HG03442 (cell line): Measurements from ENCODE around the gene ISM2.
"Not testable (repeated sequence)": the region's sequence is repeated elsewhere in the genome, so short reads cannot be mapped to it uniquely, and the experiment has no call there.

Experiments used
- ATAC-seq: cut with Tn5 transposase; IDR thresholded peaks from one replicate; pipeline ENCODE4 v1.9.1; 2021; ENCODE audit warnings: mild to moderate bottlenecking, moderate library complexity; ENCODE audit not compliant: unreplicated experiment

Gene ISM2

GRCh38 chr14:77498120-77498979, at the start of gene ISM2:
TSS of gene ISM2 (minus strand) at chr14:77498816. CDS start at chr14:77498793, 23 bp downstream.
- peak; percentile 60 for ATAC-seq

DNA sequence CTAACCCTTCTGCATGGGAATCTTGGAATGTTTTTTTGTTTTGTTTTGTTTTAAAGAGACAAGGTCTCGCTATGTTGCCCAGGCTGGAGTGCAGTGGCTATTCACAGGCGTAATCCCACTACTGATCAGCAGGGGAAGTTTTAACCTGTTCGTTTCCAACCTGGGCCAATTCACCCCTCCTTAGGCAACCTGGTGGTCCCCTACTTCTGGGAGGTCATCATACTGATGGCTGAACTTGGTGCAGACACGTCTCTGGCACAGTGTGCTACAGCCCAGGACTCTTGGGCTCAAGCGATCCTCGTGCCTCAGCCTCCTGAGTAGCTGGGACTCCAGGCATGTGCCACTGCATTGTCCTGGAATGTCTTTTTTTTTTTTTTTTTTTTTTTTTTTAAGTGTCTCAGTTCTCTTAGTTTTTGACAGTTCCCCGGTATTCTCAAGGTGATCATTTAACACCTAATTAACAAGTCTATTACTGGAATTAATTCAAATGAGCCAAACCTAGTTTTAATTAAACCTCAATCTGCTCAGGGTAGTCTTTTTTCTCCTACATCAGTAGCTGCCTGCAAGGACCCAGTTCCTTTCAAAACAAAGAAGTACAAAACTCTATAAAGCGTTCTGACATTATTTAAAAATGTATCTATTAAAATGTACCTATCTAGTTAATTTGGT, 49.0 kb upstream of the ISM2 start:
- no peak for ATAC-seq

- ATAC-seq = not testable (repeated sequence)
Observed at GRCh38 chr14:77545171-77545570, 46.6 kb upstream of the ISM2 start.

DNA sequence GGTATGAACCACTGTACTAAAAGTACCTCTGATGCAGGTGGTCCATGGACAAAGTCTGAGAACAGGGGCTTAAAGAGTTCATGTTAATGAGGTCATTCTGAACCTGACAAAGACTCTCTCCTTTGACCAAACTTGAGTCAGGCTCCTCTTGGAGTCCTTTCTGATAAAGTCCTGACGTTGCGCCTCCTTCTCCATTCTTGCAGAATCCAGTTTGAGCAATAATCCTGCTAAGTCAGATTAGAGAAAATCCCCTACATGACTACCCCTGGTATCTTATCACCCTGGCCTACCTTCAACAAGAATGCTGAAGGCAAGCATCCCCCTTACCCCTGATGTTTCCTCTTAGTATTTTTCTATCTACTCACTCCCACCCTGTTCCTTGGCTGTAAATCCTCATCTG, 46.0 kb upstream of the ISM2 start:
- ATAC-seq = no peak

DNA sequence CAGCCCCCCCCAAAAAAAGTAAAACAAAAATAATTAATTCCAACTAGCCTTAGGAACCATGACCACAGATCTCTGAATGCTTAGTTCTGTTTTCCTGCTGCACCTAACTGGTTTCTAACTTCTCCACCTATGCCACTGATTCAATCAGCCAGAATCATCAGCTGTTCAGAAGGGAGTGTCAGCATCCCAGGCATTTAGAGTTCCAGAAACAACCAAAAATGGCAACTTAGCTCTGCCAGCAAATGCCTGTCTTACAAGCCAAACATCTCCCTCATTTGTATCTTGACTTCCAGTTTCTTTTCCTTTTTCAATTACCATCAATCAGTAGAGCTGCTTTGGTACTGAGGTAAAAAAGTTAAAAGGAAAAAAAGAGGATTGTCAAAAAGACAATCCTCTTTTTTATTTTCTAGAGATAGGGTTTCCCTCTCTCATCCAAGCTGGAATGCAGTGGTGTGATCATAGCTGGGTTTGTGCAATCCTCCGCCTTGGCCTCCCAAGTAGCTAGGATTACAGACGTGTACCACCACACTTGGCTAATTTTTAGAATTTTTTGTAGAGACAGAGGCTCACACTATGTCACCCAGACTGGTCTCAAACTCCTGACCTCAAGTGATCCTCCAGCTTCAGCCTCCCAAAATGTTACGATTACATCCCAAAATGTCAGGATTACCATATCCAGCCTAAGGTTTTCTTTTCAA, 45.2 kb upstream of the ISM2 start:
- ATAC-seq = no peak

GRCh38 chr14:77543240-77543551, 44.6 kb upstream of the ISM2 start:
- ATAC-seq = no peak

GRCh38 chr14:77542421-77543239, 44.0 kb upstream of the ISM2 start:
- no peak for ATAC-seq

DNA sequence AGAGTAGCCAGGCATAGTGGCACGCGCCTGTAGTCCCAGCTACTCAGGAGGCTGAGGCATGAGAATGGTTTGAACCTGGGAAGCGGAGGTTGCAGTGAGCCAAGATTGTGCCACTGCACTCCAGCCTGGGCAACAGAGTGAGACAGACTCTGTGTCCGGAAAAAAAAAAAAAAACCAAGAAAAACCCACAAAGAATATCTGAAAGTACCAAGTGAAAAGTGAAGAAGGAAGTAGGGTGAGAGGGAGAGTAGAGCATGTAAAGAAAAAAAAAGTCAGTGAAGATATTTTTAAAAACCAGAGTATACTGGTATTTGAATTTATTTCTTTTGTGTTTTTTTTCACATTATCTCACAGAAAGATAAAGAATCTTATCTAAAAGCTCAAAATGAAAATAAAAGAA, 43.3 kb upstream of the ISM2 start:
- ATAC-seq = no peak

GRCh38 chr14:77536951-77537350, 38.3 kb upstream of the ISM2 start:
- not testable (repeated sequence) for ATAC-seq

- ATAC-seq = no peak
Observed at GRCh38 chr14:77531071-77531470, 32.5 kb upstream of the ISM2 start.

- no peak for ATAC-seq
Observed at GRCh38 chr14:77529963-77530362, 31.3 kb upstream of the ISM2 start.

DNA sequence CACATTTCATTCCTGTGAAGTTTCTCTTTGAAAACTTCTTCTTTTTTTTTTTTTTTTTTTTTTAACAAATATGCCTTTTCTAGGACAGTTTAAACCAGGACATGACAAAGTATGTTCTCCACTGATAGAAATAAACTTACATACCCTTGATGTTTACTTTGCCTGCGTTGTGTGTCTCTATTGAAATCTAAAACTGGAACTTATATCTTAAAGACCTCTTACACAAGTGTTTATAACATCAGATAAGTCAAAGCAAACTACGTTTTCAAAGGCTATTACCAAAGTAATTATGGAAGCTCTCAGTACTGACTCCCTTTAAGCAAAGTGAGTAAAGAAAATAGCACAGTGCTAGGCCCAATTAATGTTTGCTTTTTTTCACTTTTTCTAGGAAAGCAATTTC, 30.6 kb upstream of the ISM2 start:
- no peak for ATAC-seq

GRCh38 chr14:77528701-77529100, 30.1 kb upstream of the ISM2 start:
- not testable (repeated sequence) for ATAC-seq

DNA sequence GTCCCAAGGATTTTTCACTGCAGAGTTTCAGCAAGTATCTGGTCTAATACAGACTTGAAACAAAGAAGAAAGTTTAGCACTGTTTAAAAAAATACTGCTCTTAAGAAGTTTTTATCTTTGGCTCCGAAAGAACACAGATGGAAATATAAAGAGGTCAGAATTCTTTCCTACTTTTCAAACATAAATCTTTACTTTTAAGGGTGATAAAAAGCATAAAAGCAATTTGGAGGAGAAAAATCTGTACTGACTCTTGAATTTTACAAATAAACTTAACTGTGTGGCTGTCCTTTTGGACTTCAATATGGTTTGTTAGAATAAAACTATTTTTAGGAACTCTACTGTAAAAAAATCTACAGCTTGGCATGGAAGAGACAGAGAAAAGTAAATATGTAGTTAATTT, 27.6 kb upstream of the ISM2 start:
- ATAC-seq = no peak

DNA sequence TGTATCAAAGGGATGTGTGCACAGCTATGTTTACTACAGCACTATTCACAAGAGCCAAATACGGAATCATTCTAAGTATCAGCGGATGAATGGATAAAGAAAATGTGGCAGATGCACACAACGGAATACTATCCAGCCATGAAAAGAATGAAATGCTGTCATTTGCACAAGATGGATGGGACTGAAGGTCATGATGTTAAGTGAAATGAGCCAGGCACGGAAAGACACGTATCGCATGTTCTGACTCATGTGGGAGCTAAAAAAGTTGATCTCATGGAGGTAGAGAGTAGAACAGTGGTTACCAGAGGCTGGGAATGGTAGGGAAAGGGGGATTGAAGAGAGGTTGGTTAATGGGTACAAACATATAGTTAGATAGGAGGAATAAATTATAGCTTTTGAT, 25.9 kb upstream of the ISM2 start:
- ATAC-seq = no peak

DNA sequence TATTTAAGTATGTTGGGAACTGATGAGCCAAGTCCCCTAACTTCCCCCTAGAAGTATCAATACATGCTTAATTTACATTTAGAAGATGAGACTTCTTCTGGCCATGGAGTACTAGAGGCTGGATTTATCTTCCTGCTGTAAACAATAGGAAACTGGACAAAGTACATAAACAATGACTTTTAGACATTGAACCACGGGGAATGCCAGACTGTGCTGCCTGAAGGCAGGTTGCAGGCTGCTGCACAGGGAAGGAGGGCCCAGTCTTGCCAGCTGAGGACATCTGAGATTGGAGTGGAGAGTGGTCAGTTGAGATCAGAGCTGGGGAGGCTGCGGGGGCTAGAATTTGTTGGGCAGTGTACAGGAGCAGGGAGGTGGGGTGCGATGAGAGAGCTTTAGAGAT, 24.5 kb upstream of the ISM2 start:
- no peak for ATAC-seq

- no peak for ATAC-seq
Observed at GRCh38 chr14:77520555-77520954, 21.9 kb upstream of the ISM2 start.

GRCh38 chr14:77516126-77516525, 17.5 kb upstream of the ISM2 start:
- no peak for ATAC-seq

GRCh38 chr14:77511486-77512162, 13.0 kb upstream of the ISM2 start:
- ATAC-seq = no peak

DNA sequence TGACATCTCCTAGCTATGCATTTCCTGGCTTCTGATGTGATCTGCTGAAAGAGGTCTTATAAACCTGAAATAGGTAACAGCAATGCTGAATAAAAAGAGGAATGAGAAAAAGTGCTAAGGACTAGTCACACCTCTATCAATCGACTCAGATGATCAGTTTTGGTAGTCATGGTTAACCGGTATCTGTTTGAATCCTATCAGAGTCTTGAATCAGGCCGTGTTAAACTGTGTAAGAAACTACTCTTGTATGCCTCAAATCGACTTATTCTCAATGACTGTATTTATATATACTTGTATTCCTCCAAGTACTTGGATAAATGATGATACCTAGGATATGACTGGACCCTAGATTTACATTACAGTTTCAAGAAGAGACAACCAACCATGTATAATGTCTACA, 10.8 kb upstream of the ISM2 start:
- ATAC-seq = no peak

GRCh38 chr14:77508876-77509275, 10.3 kb upstream of the ISM2 start:
- no peak for ATAC-seq
